Measurements from ENCODE around the gene PLXNB2.
A peak's percentile ranks its signal among the peaks of the same experiment; 100 is the strongest.

PLXNB2 gene

GRCh38 chr22:50305393-50305922 lies 2.0 kb downstream of the PLXNB2 start:
- no peak for DNase-seq (ENCODE audit: low read depth)
- no peak for TF ChIP-seq CTCF (IDR thresholded peaks at IDR 0.05; ENCODE audit: insufficient read depth, low read depth, low read length, missing control alignments)
- H3K4me3 ChIP-seq (ENCODE audit: low read length), result peak overlapping the region; percentile 86

GRCh38 chr22:50304528-50305392 lies 2.7 kb downstream of the PLXNB2 start:
- peak; percentile 80 for DNase-seq (ENCODE audit: low read depth)
- TF ChIP-seq CTCF (IDR thresholded peaks at IDR 0.05; ENCODE audit: insufficient read depth, low read depth, low read length, missing control alignments), result no peak
- H3K4me3 ChIP-seq (ENCODE audit: low read length), result peak overlapping the region; percentile 86

- peak overlapping the region; percentile 29 for H3K4me3 ChIP-seq (ENCODE audit: low read length)
- peak; percentile 57 for DNase-seq (ENCODE audit: low read depth)
- no peak for TF ChIP-seq CTCF (IDR thresholded peaks at IDR 0.05; ENCODE audit: insufficient read depth, low read depth, low read length, missing control alignments)
Observed at GRCh38 chr22:50303848-50304527, 3.5 kb downstream of the PLXNB2 start.

GRCh38 chr22:50303515-50303847 lies 4.0 kb downstream of the PLXNB2 start:
- TF ChIP-seq CTCF (IDR thresholded peaks at IDR 0.05; ENCODE audit: insufficient read depth, low read depth, low read length, missing control alignments), result no peak
- no peak for DNase-seq (ENCODE audit: low read depth)
- H3K4me3 ChIP-seq (ENCODE audit: low read length), result peak overlapping the region; percentile 29

GRCh38 chr22:50302564-50302963 lies 4.9 kb downstream of the PLXNB2 start:
- DNase-seq (ENCODE audit: low read depth), result no peak
- no peak for TF ChIP-seq CTCF (IDR thresholded peaks at IDR 0.05; ENCODE audit: insufficient read depth, low read depth, low read length, missing control alignments)
- no peak overlapping the region for H3K4me3 ChIP-seq (ENCODE audit: low read length)

- DNase-seq (ENCODE audit: low read depth), result no peak
- TF ChIP-seq CTCF (IDR thresholded peaks at IDR 0.05; ENCODE audit: insufficient read depth, low read depth, low read length, missing control alignments), result no peak
- peak overlapping the region; percentile 35 for H3K4me3 ChIP-seq (ENCODE audit: low read length)
Observed at GRCh38 chr22:50302041-50302541, 5.4 kb downstream of the PLXNB2 start.
